Right lobe of liver (tissue), 6 donors: ENCODE results near the gene MAP3K10. TPM values are rescaled to one million over a fixed set of nuclear protein-coding genes. Genes with fewer than 3 reads are reported as not detected.

Experiments
- ATAC-seq, 4 donors: fragments of 200-7000 bp; cut with Tn5 transposase; one replicate each; pipeline ENCODE4 v1.9.1; 2020; ENCODE audit warnings: mild to moderate bottlenecking in 4 of 4, moderate library complexity in 4 of 4
- DNase-seq, 3 donors: peaks; one replicate each; pipeline ENCODE4 v3.0.0-alpha.2; 2020
- H3K27ac ChIP-seq, 3 donors: fragments of 200-600 bp; one replicate each; pipeline ENCODE4 v1.8.0; 2022
- H3K27me3 ChIP-seq, 2 donors: fragments of 200-600 bp; one replicate each; pipeline ENCODE4 v1.8.0; 2022
- H3K36me3 ChIP-seq, 4 donors: fragments of 200-600 bp; sonication (generic) in 1 of 4; one replicate each; pipeline versions ENCODE4 v1.5.1 to v1.8.0; 2017 to 2022; ENCODE audit warnings: control low read depth in 1 of 4
- H3K4me1 ChIP-seq, 4 donors: fragments of 200-600 bp; sonication (generic) in 1 of 4; one replicate each; pipeline versions ENCODE4 v1.5.1 to v1.8.0; 2017 to 2022; ENCODE audit warnings: control low read depth in 1 of 4
- H3K4me3 ChIP-seq, 3 donors: fragments of 200-600 bp; one replicate each; pipeline ENCODE4 v1.8.0; 2022
- H3K9me3 ChIP-seq, 4 donors: fragments of 200-600 bp; sonication (generic) in 1 of 4; one replicate each; pipeline versions ENCODE4 v1.5.1 to v1.8.0; 2017 to 2022; ENCODE audit warnings: control low read depth in 1 of 4
- POLR2A ChIP-seq: fragments of 450-650 bp; IDR thresholded peaks from one replicate; pipeline ENCODE4 v1.6.1; 2017; ENCODE audit warnings: antibody characterized with exemption, mild to moderate bottlenecking
- WGBS: methylation state at CpG from one replicate; pipeline ENCODE4 v1.1.6; 2018; ENCODE audit warnings: low coverage, low lambda C conversion rate; ENCODE audit not compliant: insufficient coverage; ENCODE audit errors: missing lambda C conversion rate; 5-methylcytosine and 5-hydroxymethylcytosine counted together
- intact Hi-C, 2 donors: fragments of 100-400 bp; cut with DNase I; formaldehyde crosslinking; loops; one replicate each; pipeline versions ENCODE4 v1.11.2 to v1.14.1; 2022
- total RNA-seq, 6 experiments: library from RNA; depleted of rRNA in 2 of 6; stranded (reverse); fragments of >200 nt in 2 of 6; fragmentation: NEBNext Ultra II Directional in 3 of 6; extraction: Animal tissue kit (Norgen Biotek cat#: 25700) in 3 of 6; gene quantifications; one replicate each; pipeline versions ENCODE4 v1.1.0 to v1.2.4, GENCODE V29; 2016 to 2023
- TF ChIP-seq, protein P1 (sequence below), 4 donors: fragments of 200-600 bp in 3 of 4; fragments of 450-650 bp in 1 of 4; IDR thresholded peaks; one replicate each; pipeline versions ENCODE4 v1.5.1 to v1.8.0; 2016 to 2022; ENCODE audit warnings: antibody characterized with exemption in 4 of 4, mild to moderate bottlenecking in 2 of 4
- donor health status: DM: no; HTN: yes; CAD: no.
- donor health status: DM: no; HTN: no; CAD: no.
- donor health status: DM: no; HTN: no; CAD: no.
- donor health status: DM: no; HTN: yes; CAD: no.
- donor health status: DM: no; HTN: yes; CAD: no.

Gene MAP3K10
- total RNA-seq, 6 experiments from 2014 or later = 4.2 to 7.0 (median 6.5) TPM

- TF ChIP-seq, protein P1, sequence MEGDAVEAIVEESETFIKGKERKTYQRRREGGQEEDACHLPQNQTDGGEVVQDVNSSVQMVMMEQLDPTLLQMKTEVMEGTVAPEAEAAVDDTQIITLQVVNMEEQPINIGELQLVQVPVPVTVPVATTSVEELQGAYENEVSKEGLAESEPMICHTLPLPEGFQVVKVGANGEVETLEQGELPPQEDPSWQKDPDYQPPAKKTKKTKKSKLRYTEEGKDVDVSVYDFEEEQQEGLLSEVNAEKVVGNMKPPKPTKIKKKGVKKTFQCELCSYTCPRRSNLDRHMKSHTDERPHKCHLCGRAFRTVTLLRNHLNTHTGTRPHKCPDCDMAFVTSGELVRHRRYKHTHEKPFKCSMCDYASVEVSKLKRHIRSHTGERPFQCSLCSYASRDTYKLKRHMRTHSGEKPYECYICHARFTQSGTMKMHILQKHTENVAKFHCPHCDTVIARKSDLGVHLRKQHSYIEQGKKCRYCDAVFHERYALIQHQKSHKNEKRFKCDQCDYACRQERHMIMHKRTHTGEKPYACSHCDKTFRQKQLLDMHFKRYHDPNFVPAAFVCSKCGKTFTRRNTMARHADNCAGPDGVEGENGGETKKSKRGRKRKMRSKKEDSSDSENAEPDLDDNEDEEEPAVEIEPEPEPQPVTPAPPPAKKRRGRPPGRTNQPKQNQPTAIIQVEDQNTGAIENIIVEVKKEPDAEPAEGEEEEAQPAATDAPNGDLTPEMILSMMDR (IDR thresholded peaks at IDR 0.05) = no peak
- no peak for TF ChIP-seq POLR2A
- DNase-seq (peak in 1 of 3 donors; percentile 55), ATAC-seq (peak; percentile 24 to 58 (median 45))
- intact Hi-C loops = no loop called here
- Histone ChIP-seq H3K27ac (no peak overlapping the region), H3K36me3 (peaks cover 0 to 55% (median 25%) of the 10 kb centered on the region in 4 donors), H3K9me3 (no peaks in the 10 kb centered on the region), H3K27me3 (no peaks in the 10 kb centered on the region), H3K4me1 (peaks cover 0 to 15% (median 3%) of the 10 kb centered on the region in 4 donors), H3K4me3 (no peak overlapping the region)
- WGBS = 41% methylated on average over 8 of the region's 21 CpGs
Observed at GRCh38 chr19:40241809-40242384, 50.7 kb downstream of the MAP3K10 start.

DNA sequence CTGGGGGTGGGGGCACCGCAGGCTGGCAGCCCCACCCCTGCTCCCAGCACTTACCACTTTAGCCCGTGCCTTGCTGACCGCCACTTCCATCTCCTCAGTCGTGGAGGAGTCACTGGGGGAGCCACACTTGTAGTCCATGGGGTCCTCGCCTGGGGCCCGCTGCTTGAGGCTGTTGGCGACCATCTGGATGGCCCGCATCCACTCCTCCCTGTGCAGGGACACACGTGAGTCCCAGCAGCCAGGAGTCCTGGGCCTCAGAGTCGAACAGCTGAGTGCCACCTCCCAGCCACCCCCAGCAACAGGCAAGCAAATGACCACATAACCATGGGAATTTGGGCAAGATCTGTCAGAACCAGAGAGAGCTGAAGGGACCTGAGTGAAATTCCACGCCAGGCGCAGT lies 51.3 kb downstream of the MAP3K10 start:
- TF ChIP-seq, protein P1 (IDR thresholded peaks at IDR 0.05) = no peak
- no peak for TF ChIP-seq POLR2A
- H3K4me3 ChIP-seq = no peak overlapping the region
- no CpG with 5 or more reads among the region's 12 CpGs for WGBS
- H3K9me3 ChIP-seq = no peaks in the 10 kb centered on the region
- DNase-seq (peak in 1 of 3 donors; percentile 45), ATAC-seq (no peak)
- intact Hi-C loops = no loop called here
- H3K4me1 ChIP-seq = peaks cover 0 to 19% (median 3%) of the 10 kb centered on the region in 4 donors
- no peaks in the 10 kb centered on the region for H3K27me3 ChIP-seq
- H3K27ac ChIP-seq = no peak overlapping the region
- peaks cover 0 to 49% (median 21%) of the 10 kb centered on the region in 4 donors for H3K36me3 ChIP-seq

DNA sequence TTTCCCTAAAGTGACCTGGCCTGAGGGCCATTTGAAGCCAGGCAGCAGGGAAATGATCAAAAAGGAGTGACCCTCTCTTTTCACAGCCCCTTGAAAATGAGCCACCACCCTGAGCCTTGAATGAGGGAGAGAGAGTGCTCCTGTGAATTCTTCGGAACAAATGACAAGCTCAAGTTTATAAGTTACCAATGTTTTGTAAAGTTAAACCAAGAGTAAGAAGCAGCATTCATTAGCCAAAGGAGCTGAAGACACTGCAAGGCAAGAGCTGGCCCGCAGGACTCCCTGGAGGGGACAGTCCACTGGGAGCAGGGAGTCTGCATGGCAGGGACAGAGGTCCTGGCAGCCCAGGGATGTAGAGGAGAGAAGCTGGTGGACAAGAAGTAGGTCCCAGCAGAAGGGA lies 52.0 kb downstream of the MAP3K10 start:
- Histone ChIP-seq H3K36me3 (peaks cover 0 to 42% (median 19%) of the 10 kb centered on the region in 4 donors), H3K4me3 (no peak overlapping the region), H3K9me3 (no peaks in the 10 kb centered on the region), H3K4me1 (peaks cover 0 to 25% (median 3%) of the 10 kb centered on the region in 4 donors), H3K27ac (no peak overlapping the region), H3K27me3 (no peaks in the 10 kb centered on the region)
- TF ChIP-seq, protein P1 (IDR thresholded peaks at IDR 0.05) = no peak
- TF ChIP-seq POLR2A = no peak
- 94% methylated on average over 2 of the region's 2 CpGs for WGBS
- intact Hi-C loops = no loop called here
- ATAC-seq (no peak), DNase-seq (peak in 1 of 3 donors; percentile 17)

DNA sequence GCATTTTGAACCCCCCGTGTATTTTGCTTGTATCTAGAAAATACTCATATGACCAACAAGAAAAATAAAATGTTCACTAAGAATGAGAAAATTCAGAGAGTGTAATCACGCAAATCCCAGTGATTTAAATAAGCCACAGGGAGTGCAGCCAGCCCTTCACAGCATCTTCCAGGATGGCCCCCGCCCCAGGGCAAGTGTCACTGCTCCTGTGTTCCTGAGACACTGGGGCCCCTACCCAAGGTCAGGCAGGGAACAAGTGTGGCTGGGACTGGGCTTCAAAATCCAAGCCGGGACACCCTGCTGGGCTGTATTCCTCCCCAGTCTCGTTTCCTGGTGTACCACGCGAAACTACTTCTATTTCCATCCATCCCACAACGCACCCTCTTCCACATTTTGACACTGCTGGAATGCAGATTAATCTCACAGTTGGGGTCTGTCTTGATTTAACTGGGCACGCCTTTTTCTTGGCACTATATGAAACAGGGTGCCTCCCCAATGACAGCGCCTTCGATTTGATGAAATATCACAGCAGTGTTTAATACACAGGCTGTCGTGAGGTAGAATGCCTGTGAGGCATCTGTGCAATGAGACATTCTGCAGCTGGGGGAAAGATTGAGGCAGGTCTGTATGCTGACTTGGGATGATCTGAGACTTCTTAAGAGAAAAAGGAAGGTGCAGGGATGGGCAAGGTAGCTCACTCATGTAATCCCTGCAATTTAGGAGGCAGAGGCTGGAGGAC lies 53.5 kb downstream of the MAP3K10 start:
- Histone ChIP-seq H3K27ac (no peak overlapping the region), H3K4me1 (peaks cover 0 to 27% (median 3%) of the 10 kb centered on the region in 4 donors), H3K4me3 (no peak overlapping the region), H3K27me3 (no peaks in the 10 kb centered on the region), H3K36me3 (peaks cover 0 to 27% (median 11%) of the 10 kb centered on the region in 4 donors), H3K9me3 (no peaks in the 10 kb centered on the region)
- DNase-seq = peak in 1 of 3 donors; percentile 22
- TF ChIP-seq POLR2A = no peak
- TF ChIP-seq, protein P1 (IDR thresholded peaks at IDR 0.05) = no peak
- no peak for ATAC-seq
- WGBS = 84% methylated on average over 11 of the region's 12 CpGs
- intact Hi-C loops = no loop called here
